ENCODE measurements around the gene SAMD4A.

The SAMD4A gene

DNA sequence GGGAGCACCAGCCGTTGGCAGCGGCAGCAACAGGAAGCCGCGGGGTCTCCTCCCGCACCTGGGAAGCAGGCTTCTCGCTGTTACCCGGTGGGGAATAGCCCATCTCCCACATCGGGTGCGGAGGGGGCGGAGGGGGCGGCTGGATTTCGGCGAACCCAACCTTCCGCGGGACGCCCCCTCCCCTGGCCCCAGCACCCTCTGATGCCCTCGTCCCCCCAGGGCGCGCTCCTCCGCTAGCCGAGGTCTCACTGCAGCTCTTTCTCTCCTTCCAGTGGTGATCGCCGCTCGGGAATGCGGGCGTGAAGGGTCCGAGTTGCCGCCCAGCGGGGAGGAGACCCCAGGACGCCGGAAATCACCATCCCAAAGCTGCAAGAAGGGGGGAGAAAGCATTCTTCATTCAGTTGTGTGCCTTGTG lies 303 bp downstream of the SAMD4A start:
- no peak for DNase-seq

DNA sequence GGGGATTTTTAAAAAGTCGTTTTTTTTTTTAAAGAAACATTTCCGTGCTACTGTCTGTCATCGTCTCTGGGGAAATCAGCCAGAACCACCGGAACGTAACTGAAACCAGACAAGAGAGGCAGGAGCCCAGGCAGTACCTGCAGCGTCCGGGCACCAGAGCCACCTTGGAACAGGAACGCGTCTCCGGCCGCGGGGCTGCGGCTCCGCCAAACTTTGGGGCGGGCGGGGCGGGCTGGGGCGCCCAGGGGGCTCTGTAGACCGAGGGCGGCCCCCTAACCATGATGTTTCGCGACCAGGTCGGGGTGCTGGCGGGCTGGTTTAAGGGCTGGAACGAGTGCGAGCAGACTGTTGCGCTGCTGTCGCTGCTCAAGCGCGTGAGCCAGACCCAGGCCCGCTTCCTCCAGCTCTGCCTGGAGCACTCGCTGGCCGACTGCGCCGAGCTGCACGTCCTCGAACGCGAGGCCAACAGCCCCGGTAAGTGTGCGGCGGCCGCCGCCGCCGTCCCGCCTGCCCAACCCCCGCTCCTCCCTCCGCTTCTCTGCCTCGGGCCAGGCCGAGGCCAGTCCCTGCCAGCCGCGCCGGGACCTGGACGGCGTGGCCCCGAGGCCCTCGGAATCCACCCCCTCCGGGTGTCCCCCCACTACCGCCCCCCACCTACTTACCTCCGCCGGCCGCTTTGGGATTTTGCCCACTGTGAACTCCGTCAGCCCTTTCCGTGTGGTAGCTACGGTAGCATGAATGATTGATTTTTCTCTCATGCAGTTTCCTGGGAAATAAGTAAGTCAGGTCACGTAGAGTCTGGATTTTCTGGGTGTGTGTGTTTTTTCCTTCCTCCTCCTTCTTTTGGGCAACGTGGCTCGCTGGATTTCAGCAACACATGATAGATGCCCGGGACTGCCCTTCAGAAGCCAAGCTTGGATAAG lies 972 bp downstream of the SAMD4A start:
- no peak for DNase-seq

- no peak for DNase-seq
These were observed 2.1 kb downstream of the SAMD4A start for GRCh38 chr14:54568821-54569595.

DNA sequence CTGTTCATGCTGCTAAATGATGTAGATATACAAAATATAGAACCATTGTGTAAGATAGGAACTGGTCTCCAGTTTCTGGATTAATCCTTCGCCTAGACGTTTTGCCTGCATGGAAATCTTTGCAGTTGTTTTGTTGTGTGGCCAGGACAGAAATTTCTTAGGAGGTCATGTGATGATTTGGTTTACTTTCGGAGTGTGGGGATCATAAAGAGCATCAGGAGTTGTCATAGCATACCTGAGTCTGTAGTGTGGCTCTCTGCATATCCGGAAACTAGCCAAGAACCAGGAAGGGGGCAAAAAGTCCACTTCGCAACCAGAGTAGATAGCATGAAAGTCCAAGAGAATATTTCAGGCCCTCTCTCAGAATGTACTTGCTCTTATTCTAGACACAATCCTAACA lies 3.1 kb downstream of the SAMD4A start:
- DNase-seq, result no peak

DNA sequence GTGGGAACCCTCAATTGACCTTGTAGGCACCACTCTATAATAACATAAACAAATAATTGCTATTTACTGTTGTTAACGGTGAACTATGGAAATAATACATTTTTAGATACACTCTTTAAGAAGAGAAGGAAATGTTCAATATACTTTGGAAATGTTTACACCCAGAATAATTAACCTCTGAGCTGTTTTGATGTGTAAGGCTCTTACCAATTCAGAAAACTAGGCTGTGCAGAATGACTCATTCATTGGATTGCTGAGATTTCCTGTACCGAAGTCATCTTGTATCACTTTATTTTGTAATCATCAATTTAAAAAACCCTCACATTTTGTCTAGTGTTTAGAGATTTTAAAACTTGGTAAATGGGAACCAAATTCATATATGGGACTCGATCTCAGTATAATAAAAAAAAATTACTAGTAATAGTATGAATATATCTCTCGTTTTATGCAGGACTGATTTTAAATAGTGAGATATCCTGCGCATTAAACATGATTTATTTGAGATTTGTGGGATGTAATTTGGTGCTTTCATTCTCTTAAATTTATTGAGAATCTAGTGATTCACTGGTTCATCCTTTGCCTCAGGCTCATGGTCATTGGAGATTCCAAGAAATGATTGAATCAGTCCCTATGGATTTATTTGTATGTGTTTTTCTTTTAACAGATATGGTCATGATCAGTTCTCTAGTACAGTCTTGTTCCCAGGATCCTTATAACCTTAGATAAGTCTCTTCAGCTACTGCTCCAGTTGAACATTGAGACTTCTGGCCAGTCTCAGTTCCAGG lies 3.9 kb downstream of the SAMD4A start:
- no peak for DNase-seq

- peak; percentile 35 for DNase-seq
These were observed 5.4 kb downstream of the SAMD4A start for GRCh38 chr14:54572316-54572715.

DNA sequence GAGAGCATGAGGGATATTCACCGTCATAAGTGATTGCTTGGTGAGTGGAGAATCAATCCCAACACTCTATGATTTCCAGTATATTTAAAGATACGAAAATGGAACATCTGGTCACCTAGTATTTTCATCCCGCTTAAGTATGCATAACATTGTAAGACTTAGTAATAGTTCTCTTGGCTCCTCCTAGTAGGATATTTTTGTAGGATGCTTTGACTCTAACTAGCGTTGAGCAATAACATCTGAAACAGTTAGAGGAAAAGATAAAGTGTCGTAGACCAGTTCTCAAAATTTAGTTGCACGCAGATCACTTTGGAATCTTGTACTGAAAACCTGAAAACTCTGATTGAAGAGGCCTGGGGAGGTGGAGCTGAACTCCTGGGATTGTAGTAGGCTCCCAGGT lies 7.6 kb downstream of the SAMD4A start:
- no peak for DNase-seq

GRCh38 chr14:54577494-54577893 lies 10.6 kb downstream of the SAMD4A start:
- no peak for DNase-seq

DNA sequence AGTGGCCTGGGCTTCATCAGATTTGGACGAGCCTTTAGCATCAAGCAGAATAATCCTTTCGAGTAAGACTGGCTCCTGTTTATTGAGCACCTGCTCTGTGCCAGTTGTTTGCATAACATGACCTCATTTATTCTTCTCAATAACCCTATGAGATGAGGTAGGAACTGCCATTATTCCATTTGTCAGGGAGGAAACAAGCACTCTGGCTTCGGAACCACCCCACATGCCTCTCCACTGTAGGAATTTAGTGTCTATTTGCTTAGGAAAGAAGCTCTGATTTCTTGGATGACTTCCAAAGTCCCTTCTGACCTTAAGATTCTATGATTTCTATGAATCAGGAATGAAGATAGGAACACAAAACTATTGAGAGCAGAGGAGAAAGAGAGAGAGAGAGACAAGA lies 11.0 kb downstream of the SAMD4A start:
- no peak for DNase-seq

DNA sequence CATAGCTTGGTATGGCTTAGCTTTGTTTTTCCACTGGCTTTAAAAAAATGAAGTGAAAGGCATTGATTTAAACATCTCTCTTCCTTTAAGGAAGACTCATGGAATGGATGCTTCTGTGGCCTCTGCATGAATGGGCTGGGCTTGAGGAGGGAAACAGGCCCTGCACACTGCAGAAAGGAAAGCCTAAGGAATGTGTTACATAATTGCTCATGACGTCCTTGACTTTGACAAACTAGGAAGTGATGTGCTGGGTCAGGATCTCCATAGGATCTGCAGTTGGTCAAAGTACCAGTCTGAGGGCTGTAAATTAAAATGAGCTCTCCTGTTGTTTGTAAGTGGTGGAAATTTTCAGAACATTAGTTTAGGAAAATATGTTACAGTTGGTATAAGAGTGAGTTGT lies 12.7 kb downstream of the SAMD4A start:
- no peak for DNase-seq

DNA sequence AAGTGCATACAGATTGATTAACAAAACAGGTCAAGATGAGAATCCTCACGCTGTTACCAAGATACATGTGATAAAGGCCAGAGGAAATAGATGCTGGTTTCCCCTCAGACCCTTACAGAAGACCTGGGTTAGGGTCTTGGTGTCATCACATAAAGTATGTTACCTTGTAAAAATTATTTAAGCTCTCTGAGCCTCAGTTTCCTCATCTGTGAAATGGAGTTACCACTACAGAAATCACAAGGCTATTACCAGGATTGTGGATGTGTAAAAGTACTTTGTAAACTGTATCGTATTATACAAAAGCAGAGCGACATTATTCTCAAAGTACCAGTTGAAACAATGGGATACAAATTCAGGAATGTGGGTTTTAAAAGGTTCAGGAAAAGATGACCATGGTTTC lies 14.0 kb downstream of the SAMD4A start:
- no peak for DNase-seq

GRCh38 chr14:54582334-54582733 lies 15.4 kb downstream of the SAMD4A start:
- no peak for DNase-seq

- no peak for DNase-seq
These were observed 17.2 kb downstream of the SAMD4A start for GRCh38 chr14:54584097-54584496.

GRCh38 chr14:54585214-54585613 lies 18.3 kb downstream of the SAMD4A start:
- DNase-seq, result no peak

DNA sequence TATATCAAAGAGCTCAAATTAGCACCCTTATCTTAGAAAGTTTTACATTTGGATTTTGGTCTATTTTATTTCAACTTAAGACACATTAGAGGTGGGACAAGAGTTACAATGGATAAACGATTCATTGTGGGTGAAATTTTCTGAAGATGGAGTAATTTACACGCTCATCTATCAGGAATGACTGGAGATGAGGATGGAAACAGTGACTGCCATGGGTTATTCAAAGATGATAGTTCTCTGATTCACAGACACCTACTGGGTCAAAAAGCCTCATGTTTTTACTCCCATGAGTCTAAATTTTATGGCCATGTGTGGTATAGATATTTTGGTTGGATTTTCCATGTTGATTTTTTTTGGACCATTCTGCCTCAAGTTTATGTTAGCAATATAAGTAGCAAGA lies 22.1 kb downstream of the SAMD4A start:
- DNase-seq, result no peak

GRCh38 chr14:54589843-54590242 lies 22.9 kb downstream of the SAMD4A start:
- no peak for DNase-seq

DNA sequence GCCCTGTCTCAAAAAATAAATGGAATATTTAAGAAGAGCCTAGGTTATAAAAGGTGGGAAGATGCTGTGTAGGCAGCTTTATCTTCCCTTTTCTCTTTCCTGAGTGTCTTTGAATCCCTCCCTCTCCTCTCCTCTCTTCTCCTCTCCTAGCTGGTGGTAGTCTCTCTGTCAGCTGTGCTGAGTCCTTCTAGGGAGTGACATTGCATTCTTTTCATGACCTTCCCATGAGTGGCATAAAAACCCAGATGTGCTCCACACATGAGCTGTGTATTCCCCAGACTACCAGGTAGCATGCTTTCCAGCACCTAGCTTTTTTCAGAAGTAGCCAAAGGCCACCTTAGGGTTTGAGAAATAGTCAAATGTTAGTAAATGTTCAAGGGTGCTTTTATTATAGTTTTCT lies 23.6 kb downstream of the SAMD4A start:
- DNase-seq, result no peak

- DNase-seq, result no peak
These were observed 24.5 kb downstream of the SAMD4A start for GRCh38 chr14:54591461-54591860.

DNA sequence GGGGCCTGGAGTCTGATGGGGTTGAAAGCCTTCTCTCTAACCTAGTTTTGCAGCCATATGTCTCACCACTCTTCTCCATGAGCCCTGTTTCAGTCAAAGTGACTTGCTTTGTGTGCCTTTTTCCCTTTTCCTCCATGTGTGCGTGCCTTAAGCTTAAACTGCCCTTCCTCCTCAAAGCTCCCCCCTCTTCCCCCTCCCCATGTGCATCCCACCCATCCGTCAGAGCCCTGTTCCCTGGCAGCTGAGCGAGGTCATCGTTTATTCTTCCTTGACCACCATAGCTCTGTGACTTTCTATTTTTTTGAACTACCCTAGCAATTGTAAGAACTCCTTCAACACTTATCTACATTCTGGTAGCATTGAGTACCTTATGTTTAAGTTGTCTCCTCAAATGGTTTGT lies 24.9 kb downstream of the SAMD4A start:
- DNase-seq, result no peak

DNA sequence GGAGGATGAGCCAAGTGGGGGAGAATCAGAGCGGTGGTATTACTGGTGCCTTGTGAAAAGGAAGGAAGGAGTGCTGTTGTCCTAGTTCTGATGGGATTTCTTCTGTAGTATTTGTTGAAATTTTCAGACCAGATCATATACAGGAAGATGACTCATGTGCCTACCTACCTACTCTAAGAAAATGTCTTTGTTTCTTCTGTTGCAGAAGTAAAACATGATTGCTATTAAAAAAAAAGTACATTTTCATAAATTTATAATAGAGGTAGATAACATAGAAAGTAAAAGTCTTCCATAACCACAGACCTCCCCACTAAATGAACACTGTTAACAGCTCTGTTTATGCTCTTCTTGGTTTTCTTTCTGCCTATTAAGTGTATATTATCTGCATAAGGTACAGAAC lies 26.9 kb downstream of the SAMD4A start:
- DNase-seq, result no peak

DNA sequence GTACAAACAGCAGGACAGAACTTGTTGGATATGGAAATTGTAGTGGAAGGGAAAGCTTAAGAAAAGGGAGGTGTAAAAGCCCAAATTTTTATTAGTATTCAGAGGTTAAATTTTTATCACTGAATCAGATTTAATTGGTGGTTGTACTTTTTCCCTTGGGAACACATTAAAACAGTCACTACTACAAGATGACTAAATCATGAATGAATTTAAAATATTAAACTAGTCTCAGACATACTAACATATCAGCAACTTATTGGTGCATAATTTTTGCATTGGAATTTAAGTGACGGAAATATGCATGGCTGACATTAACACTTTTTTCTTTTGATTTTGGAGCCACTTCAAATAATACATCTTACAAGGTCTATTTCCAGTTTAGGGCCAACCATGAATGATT lies 27.6 kb downstream of the SAMD4A start:
- DNase-seq, result no peak

- no peak for DNase-seq
These were observed 31.0 kb downstream of the SAMD4A start for GRCh38 chr14:54597795-54598443.

Data from OCI-M1 (cell line).